Stimulated activated CD4-positive, alpha-beta T cell treated with anti-CD3 and anti-CD28 coated beads, TNF-alpha, amount 100 ng/mL, for 48 hours (primary cell): ENCODE data around the gene PIGT.

Experiments used
- DNase-seq, 3 donors: peaks; one replicate each; pipeline ENCODE4 v3.0.0-alpha.2; 2020; ENCODE audit warnings: low read depth in 3 of 3

The PIGT gene

GRCh38 chr20:45415822-45416637 is at the start of gene PIGT:
Gene PIGT (plus strand): TSS chr20:45416141. CDS start chr20:45416157, 16 bp downstream.
- peak; percentile 77 to 79 (median 79) for DNase-seq

GRCh38 chr20:45366192-45366591 is 49.7 kb upstream of the PIGT start:
- DNase-seq = no peak

DNA sequence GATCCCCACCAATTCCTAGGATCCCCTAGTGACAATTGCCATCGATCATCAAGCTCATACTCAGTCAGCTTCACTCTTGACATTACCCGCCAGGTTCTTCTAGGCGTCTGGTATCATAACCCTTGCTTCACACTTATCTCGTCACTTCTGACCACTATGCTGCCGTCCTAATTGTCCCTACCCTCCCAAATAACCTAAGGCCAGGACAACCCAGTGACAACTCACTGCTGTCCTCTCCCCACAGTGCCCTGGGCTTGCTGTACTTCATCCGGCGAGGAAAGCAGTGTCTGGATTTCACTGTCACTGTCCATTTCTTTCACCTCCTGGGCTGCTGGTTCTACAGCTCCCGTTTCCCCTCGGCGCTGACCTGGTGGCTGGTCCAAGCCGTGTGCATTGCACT is 49.3 kb upstream of the PIGT start:
- no peak for DNase-seq

GRCh38 chr20:45367126-45367525 is 48.8 kb upstream of the PIGT start:
- no peak for DNase-seq

GRCh38 chr20:45368221-45368980 is 47.5 kb upstream of the PIGT start:
- DNase-seq = no peak

DNA sequence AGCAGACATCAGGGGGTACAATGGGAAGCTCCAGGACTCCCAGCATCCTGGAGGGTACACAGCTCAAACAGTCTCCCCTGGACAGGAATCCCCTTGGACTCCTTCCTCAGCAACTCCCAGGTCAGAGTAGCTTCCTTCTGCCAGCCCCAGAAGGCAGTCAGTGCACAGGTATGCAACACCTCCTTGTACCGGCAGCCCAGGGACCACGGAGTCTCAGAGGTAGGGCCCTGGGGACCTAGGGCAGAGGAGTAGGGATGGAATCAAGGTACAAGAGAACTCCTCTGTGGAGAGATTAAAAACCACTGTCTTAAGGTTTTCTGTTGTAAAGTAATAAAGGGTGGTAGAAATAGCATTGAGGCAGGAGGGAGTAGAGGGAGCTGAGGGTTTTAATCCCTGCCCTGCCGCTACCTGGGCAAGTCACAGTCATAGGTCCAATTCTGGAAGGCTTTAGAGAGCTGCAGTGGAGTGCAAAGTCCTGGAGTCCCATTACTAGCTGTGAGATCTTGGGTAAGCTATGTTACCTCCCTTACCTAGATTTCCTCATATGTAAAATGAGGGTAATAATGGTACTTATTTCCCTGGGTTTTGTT is 45.3 kb upstream of the PIGT start:
- DNase-seq = no peak

- no peak for DNase-seq
Measured at GRCh38 chr20:45372241-45372640, 43.7 kb upstream of the PIGT start.

DNA sequence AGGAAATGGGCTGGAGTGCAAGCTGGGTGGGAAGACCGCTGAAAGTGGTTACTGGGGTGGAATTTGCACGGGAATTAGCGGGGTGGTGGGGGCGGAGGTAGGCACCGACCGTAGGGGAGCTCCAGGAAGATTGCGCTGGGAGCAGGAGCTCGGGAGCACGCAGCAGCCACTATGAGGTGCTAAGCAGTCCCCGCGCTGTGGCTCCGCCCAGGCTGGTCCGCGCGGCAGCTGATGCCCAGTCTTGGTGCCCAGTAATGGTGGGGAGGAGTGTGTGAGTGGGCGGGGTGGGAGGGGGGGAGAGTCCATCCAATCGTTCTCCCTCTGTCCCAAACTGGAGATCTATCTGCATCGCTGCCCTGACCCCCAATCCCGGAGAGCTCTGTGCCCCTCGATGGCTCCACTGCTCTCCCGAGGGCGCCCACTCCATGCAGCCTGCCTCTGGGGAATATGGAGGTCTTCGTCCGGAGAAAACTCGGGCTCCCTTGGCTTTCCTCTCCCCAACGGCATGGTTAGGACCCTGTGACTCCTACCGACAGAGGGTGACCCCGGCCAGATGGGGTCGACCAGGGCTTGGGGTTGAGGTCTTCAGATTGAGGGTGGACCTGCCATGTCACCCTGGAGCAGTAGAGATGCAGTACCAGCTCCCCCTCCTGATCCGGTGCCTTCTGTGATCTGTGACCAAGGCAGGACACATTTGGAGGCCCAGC is 43.1 kb upstream of the PIGT start:
- no peak for DNase-seq

GRCh38 chr20:45373353-45374100 is 42.4 kb upstream of the PIGT start:
- peak; percentile 81 to 95 (median 86) for DNase-seq

DNA sequence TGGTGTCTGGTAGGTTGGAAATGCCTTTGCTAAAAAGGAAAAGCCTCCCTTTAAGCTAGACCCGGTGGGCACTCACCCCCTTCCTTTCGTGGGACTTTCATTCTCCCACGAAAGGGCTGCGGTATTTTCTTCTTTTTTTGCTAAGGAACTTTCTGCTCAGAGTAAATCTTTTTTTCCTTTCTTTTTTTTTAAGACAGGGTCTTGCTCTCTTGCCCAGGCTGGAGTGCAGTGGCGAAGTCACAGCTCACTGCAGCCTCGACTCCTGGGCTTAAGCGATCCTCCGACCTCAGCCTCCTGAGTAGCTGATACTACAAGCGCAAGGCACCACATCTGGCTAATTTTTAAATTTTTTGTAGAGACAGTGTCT is 41.9 kb upstream of the PIGT start:
- DNase-seq = no peak

GRCh38 chr20:45374966-45375365 is 41.0 kb upstream of the PIGT start:
- DNase-seq = no peak

- no peak for DNase-seq
Measured at GRCh38 chr20:45377269-45377668, 38.7 kb upstream of the PIGT start.

GRCh38 chr20:45378191-45378590 is 37.8 kb upstream of the PIGT start, which contains the start of gene TP53TG5:
Gene TP53TG5 (minus strand): TSS chr20:45378325. CDS start chr20:45378236, 89 bp downstream.
- no peak for DNase-seq

GRCh38 chr20:45387274-45387673 is 28.7 kb upstream of the PIGT start:
- DNase-seq = no peak

- DNase-seq = no peak
Measured at GRCh38 chr20:45390931-45391330, 25.0 kb upstream of the PIGT start.

DNA sequence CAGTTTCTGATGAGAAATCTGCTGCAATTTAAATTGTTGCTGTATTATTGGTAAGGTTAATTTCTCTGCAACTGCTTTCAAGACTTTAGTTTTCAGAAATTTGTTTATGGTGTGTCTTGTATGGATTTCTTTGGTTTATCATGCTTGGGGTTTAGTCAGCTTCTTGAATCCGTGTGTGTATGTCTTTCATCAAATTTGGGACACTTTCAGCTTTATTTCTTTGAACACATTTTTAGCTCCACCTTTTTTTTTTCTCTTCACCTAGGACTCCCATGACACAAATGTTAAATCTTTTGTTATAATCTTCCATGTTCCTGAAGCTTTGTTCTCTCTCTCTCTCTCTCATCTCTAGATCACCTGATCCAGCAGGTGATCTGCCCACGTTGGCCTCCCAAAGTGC is 24.4 kb upstream of the PIGT start:
- no peak for DNase-seq

DNA sequence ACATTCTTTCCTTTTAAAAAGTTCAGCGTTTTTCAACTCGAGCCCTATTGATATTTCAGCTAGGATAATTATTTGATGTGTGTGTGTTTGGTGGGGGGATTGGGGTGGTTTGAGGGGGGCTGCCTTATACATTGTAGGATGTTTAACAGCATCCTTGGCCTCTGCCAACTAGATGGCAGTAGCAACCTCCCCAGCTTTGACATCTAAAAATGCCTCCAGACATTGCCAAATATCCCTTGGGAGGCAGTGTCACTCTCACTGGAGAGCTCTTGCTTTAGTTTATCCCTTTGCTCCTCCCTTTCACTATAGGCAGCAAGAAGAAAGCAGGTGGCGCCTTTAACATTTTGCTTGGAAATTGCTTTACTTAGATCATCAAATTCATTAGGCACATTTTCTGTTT is 23.2 kb upstream of the PIGT start:
- no peak for DNase-seq

DNA sequence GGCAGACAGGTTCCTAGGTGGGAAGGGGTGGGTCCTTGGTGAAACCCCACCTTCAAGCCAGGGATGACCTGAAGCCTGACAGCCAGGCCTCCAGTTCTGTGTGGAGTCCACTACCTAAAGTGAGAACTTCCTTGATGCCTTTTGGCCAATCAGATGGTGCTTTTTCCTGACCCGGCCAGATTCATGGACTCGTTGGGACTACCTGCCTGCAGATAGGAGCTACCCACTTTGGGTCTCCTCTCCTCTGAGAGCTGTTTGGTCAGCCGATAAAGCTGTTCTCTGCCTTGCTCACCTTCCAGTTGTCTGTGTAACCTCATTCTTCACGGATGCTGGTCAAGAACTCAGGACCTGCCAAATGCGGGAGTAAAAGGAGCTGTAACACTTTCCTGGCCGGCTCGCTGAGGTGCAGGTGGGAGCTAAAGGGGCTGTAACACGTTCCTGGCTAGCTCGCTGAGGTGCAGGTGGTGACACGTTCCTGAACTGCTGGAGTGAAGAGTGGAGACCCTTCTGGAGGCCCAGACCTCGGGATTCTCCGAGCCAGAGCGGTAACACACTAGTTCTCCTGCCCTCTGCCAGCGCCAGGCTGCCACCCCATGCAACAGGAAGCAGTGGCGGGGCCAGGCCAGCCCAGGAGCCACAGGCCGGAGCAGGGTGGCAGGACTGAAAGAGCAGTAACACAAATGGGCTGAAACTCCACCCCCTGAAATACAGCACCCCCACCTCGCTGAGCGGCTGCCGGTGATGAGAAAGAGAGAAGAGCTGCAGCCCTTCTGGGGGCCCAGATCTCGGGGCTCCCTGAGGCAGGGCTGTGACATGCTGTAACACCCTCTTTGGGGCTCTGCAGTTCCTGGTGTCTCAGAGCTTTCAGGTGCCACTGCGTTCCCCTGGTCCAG is 21.5 kb upstream of the PIGT start:
- no peak for DNase-seq

GRCh38 chr20:45395114-45395415 is 20.9 kb upstream of the PIGT start:
- DNase-seq = no peak

GRCh38 chr20:45399018-45399417 is 16.9 kb upstream of the PIGT start:
- no peak for DNase-seq
